HEK293 (cell line): ENCODE measurements around the gene RBMS3.

ENCODE experiments used
- CTCF ChIA-PET: fragments of 350-600 bp; formaldehyde crosslinking; extraction: SDS; loops from one replicate; lab custom pipeline; 2021; ENCODE audit warnings: antibody characterized with exemption; lab: Yijun Ruan, JAX
- POLR2A ChIA-PET: fragments of 300-600 bp; formaldehyde crosslinking; extraction: SDS; loops from one replicate; lab custom pipeline; 2020; ENCODE audit warnings: antibody characterized with exemption, inconsistent platforms; lab: Yijun Ruan, JAX
- H3K27ac ChIP-seq: fragments of 200-500 bp; sonication (Bioruptor generic); 2 replicates; pipeline ENCODE4 v1.5.1; 2014; ENCODE audit warnings: low read depth, low read length, control low read depth, inconsistent platforms; ENCODE audit errors: extremely low read depth
- H3K36me3 ChIP-seq, 2 experiments: fragments of 200-500 bp in 1 of 2; sonication (Bioruptor generic) in 1 of 2; 1 replicate in 1 of 2; 2 replicates in 1 of 2; pipeline ENCODE4 v1.5.1; 2014 to 2017; ENCODE audit warnings: inconsistent platforms in 2 of 2, low read length in 2 of 2; ENCODE audit not compliant: control insufficient read depth in 2 of 2, insufficient read depth in 1 of 2
- H3K4me1 ChIP-seq: fragments of 200-500 bp; sonication (Bioruptor generic); 2 replicates; pipeline ENCODE4 v1.5.1; 2014; ENCODE audit warnings: mild to moderate bottlenecking, low read length, inconsistent platforms; ENCODE audit not compliant: control insufficient read depth, insufficient read depth
- H3K4me3 ChIP-seq: 2 replicates; pipeline ENCODE4 v1.5.1; 2011; ENCODE audit warnings: low read depth, mild to moderate bottlenecking, control low read depth, low read length, moderate library complexity
- H3K9me3 ChIP-seq: fragments of 200-500 bp; sonication (Bioruptor generic); 2 replicates; pipeline ENCODE4 v1.5.1; 2014; ENCODE audit warnings: low read depth, low read length, inconsistent platforms; ENCODE audit not compliant: control insufficient read depth, insufficient read depth
- IKZF3 ChIP-seq: fragments of 450-650 bp; IDR thresholded peaks from 2 replicates; pipeline ENCODE4 v1.5.0; 2018; ENCODE audit warnings: missing biosample characterization, mild to moderate bottlenecking, missing genetic modification characterization, moderate library complexity
- KLF16 ChIP-seq: fragments of 450-650 bp; formaldehyde crosslinking; IDR thresholded peaks from 2 replicates; pipeline ENCODE4 v1.5.1; 2017; ENCODE audit warnings: missing biosample characterization, missing genetic modification characterization
- MEIS1 ChIP-seq: sonication (generic); formaldehyde crosslinking; IDR thresholded peaks from 2 replicates; pipeline ENCODE4 v1.8.1; 2022; ENCODE audit warnings: missing genetic modification reagents, mild to moderate bottlenecking, borderline replicate concordance
- ZBTB48 ChIP-seq: fragments of 450-650 bp; formaldehyde crosslinking; IDR thresholded peaks from 2 replicates; pipeline ENCODE4 v1.5.1; 2016; ENCODE audit warnings: missing biosample characterization, missing genetic modification characterization
- ZFHX2 ChIP-seq: fragments of 450-650 bp; formaldehyde crosslinking; conservative IDR thresholded peaks from 2 replicates; pipeline ENCODE4 v1.5.1; 2016; ENCODE audit warnings: missing biosample characterization, missing genetic modification characterization
- ZFP41 ChIP-seq: fragments of 450-650 bp; formaldehyde crosslinking; IDR thresholded peaks from 2 replicates; pipeline ENCODE4 v1.5.1; 2016; ENCODE audit warnings: missing biosample characterization, missing genetic modification characterization, borderline replicate concordance
- ZNF10 ChIP-seq: fragments of 450-650 bp; formaldehyde crosslinking; IDR thresholded peaks from 2 replicates; pipeline ENCODE4 v1.5.1; 2017; ENCODE audit warnings: missing biosample characterization, missing genetic modification characterization
- ZNF133 ChIP-seq: fragments of 450-650 bp; formaldehyde crosslinking; IDR thresholded peaks from 2 replicates; pipeline ENCODE4 v1.5.1; 2016; ENCODE audit warnings: missing biosample characterization, missing genetic modification characterization
- ZNF157 ChIP-seq: fragments of 450-650 bp; formaldehyde crosslinking; IDR thresholded peaks from 2 replicates; pipeline ENCODE4 v1.5.1; 2016; ENCODE audit warnings: missing biosample characterization, missing genetic modification characterization
- ZNF350 ChIP-seq: fragments of 450-650 bp; formaldehyde crosslinking; IDR thresholded peaks from 2 replicates; pipeline ENCODE4 v1.5.0; 2017; ENCODE audit warnings: missing biosample characterization, mild to moderate bottlenecking, missing genetic modification characterization
- ZNF449 ChIP-seq: fragments of 450-650 bp; formaldehyde crosslinking; IDR thresholded peaks from 2 replicates; pipeline ENCODE4 v1.5.1; 2017; ENCODE audit warnings: missing biosample characterization, mild to moderate bottlenecking, missing genetic modification characterization, moderate library complexity
- ZNF518A ChIP-seq: fragments of 450-650 bp; formaldehyde crosslinking; conservative IDR thresholded peaks from 2 replicates; pipeline ENCODE4 v1.5.1; 2016; ENCODE audit warnings: low read depth, missing biosample characterization, missing genetic modification characterization
- ZNF621 ChIP-seq: fragments of 450-650 bp; formaldehyde crosslinking; IDR thresholded peaks from 2 replicates; pipeline ENCODE4 v1.5.1; 2017; ENCODE audit warnings: missing biosample characterization, missing genetic modification characterization
- ZNF654 ChIP-seq: fragments of 450-650 bp; formaldehyde crosslinking; IDR thresholded peaks from 2 replicates; pipeline ENCODE4 v1.5.1; 2016; ENCODE audit warnings: low read depth, missing biosample characterization, missing genetic modification characterization
- TF ChIP-seq, protein P1 (sequence below): fragments of 450-650 bp; formaldehyde crosslinking; IDR thresholded peaks from 2 replicates; pipeline ENCODE4 v1.5.1; 2016; ENCODE audit warnings: missing biosample characterization, missing genetic modification characterization, low read depth

The RBMS3 gene

GRCh38 chr3:30012941-30013543 lies 732.2 kb downstream of the RBMS3 start:
- no peaks in the 10 kb centered on the region for H3K9me3 ChIP-seq
- POLR2A ChIA-PET = no interaction called here
- H3K4me1 ChIP-seq = no peaks in the 10 kb centered on the region
- no peak overlapping the region for H3K4me3 ChIP-seq
- no peaks in the 10 kb centered on the region for H3K36me3 ChIP-seq
- CTCF ChIA-PET = interaction anchor here (0.6 to 2.4 kb wide), 22 partner anchors 8 to 1339 kb away, joined by 3 to 22 read pairs (median 3); no protein-coding TSS in a partner anchor
- TF ChIP-seq ZNF654 (peak; percentile 71), ZNF10 (tag by site-specific recombination) (no peak)
- no peak overlapping the region for H3K27ac ChIP-seq

DNA sequence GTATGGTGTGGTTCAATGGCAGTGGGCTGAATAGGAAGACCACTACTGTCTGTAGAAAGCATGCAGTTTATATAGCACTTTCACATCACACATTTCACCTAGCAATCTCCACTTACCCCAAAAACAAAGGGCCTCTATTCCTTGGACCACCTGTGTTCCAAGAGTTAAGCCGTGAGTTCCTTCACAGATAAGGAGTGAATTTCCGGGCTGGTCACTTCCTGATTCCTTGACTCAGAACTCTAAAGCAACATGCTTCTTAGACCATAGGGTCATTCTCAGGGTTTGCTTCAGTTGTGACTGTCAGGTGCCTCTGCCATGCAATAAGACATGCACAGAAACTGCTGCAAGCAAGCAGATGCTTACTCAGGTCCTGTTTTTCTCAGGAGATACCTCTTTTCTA lies 737.0 kb downstream of the RBMS3 start:
- POLR2A ChIA-PET = no interaction called here
- no peaks in the 10 kb centered on the region for H3K36me3 ChIP-seq
- no peak overlapping the region for H3K27ac ChIP-seq
- H3K9me3 ChIP-seq = no peaks in the 10 kb centered on the region
- H3K4me3 ChIP-seq = no peak overlapping the region
- CTCF ChIA-PET = no interaction called here
- TF ChIP-seq ZNF449 (tag by site-specific recombination) (no peak), ZNF621 (tag by site-specific recombination) (no peak), ZNF350 (no peak), ZNF518A (tag by site-specific recombination) (no peak), KLF16 (no peak), ZNF133 (tag by site-specific recombination) (no peak), ZFP41 (no peak), ZBTB48 (tag by site-specific recombination) (no peak), ZFHX2 (no peak), IKZF3 (tag by site-specific recombination) (no peak), ZNF157 (tag by site-specific recombination) (no peak), MEIS1 (CRISPR knock-in tag) (no peak)
- TF ChIP-seq, protein P1, sequence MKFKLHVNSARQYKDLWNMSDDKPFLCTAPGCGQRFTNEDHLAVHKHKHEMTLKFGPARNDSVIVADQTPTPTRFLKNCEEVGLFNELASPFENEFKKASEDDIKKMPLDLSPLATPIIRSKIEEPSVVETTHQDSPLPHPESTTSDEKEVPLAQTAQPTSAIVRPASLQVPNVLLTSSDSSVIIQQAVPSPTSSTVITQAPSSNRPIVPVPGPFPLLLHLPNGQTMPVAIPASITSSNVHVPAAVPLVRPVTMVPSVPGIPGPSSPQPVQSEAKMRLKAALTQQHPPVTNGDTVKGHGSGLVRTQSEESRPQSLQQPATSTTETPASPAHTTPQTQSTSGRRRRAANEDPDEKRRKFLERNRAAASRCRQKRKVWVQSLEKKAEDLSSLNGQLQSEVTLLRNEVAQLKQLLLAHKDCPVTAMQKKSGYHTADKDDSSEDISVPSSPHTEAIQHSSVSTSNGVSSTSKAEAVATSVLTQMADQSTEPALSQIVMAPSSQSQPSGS = no peak
- TF ChIP-seq, all 188 proteins: peak for 0
- H3K4me1 ChIP-seq = no peaks in the 10 kb centered on the region
